SW480 (cell line): ENCODE results near the gene DTX3.
A peak's percentile ranks its signal among the peaks of the same experiment; 100 is the strongest.
"Not testable (repeated sequence)": the region's sequence is repeated elsewhere in the genome, so short reads cannot be mapped to it uniquely, and the experiment has no call there.

Source experiments
- DNase-seq: peaks from one replicate; pipeline ENCODE4 v3.0.0-alpha.2; 2016; ENCODE audit warnings: low spot score

The DTX3 gene

GRCh38 chr12:57632073-57632957, 27.7 kb downstream of the DTX3 start:
- no peak for DNase-seq

GRCh38 chr12:57632958-57633840, 28.6 kb downstream of the DTX3 start, which contains the start of gene B4GALNT1:
Gene B4GALNT1, minus strand, starts transcription at chr12:57633201. Its CDS starts 1,069 bp downstream, at chr12:57632132.
- DNase-seq: peak; percentile 69

- not testable (repeated sequence) for DNase-seq
Measured at GRCh38 chr12:57636731-57637130, 32.1 kb downstream of the DTX3 start.

GRCh38 chr12:57637364-57637763, 32.7 kb downstream of the DTX3 start:
- DNase-seq: peak; percentile 22

DNA sequence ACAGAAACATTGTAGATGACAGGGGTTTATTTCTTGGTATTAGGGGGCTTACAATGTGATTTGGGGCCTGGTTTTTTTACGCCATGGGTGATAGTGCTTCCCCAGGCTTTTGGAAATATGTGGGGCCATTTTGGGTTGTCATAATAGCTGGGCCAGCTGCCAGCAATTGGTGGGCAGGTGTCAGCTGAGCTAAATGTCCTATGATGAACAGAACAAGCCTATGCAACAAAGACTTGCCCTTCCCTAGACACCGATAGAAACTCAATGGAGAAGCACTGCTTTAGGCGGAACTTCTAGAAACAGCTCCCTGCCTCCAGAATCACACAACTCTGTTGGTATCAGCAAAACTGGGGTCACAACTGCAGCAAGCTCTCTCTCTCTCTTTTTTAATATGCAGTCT, 33.5 kb downstream of the DTX3 start:
- DNase-seq: no peak

GRCh38 chr12:57640175-57641042, 35.8 kb downstream of the DTX3 start:
- DNase-seq: no peak

- no peak for DNase-seq
Measured at GRCh38 chr12:57641699-57642442, 37.2 kb downstream of the DTX3 start.

GRCh38 chr12:57645990-57646658, 41.5 kb downstream of the DTX3 start:
- DNase-seq: not testable (repeated sequence)

DNA sequence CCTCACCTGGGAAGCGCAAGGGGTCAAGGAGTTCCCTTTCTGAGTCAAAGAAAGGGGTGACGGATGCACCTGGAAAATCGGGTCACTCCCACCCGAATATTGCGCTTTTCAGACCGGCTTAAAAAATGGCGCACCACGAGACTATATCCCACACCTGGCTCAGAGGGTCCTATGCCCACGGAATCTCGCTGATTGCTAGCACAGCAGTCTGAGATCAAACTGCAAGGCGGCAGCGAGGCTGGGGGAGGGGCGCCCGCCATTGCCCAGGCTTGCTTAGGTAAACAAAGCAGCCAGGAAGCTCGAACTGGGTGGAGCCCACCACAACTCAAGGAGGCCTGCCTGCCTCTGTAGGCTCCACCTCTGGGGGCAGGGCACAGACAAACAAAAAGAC, 42.0 kb downstream of the DTX3 start:
- not testable (repeated sequence) for DNase-seq

DNA sequence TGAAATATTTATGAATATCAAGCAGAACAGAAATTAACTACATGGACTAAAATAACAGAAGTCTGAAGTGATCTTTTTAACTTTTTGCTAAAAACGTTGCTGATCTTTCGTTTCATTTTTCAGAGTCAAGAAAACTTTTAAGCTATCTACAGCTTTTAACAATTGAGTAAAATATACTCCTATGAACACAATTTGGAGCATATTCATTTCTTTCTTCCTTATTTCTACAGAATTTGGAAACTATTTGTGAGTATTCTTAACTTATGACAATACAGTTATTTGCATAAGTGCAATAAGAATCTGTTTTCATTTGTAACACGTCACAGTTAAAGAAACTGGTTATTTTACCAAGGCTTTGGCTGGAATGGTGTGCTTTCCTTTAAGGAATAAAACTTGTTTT, 49.4 kb downstream of the DTX3 start:
- DNase-seq: no peak

DNA sequence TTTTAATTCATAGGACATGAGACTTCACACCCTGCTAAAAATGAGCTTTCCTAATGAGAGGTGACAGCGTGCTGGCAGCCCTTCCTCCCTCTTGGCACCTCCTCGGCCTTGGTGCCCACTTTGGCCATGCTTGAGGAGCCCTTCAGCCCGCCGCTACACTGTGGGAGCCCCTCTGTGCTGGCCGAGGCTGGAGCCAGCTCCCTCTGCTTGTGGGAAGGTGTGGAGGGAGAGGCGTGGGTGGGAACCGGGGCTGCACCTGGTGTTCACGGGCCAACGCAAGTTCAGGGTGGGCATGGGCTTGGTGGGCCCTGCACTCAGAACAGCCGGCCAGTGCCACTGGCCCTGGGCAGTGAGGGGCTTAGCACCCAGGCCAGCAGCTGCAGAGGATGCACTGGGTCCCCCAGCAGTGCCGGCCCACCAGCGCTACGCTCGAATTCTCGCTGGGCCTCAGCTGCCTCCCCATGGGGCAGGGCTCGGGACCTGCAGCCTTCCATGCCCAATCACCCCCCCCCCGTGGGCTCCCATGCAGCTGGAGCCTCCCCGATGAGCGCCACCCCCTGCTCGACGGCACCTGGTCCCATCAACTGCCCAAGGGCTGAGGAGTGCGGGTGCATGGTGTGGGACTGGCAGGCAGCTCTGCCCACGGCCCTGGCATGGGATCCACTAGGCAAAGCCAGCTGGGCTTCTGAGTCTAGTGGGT, 51.1 kb downstream of the DTX3 start:
- DNase-seq: no peak

DNA sequence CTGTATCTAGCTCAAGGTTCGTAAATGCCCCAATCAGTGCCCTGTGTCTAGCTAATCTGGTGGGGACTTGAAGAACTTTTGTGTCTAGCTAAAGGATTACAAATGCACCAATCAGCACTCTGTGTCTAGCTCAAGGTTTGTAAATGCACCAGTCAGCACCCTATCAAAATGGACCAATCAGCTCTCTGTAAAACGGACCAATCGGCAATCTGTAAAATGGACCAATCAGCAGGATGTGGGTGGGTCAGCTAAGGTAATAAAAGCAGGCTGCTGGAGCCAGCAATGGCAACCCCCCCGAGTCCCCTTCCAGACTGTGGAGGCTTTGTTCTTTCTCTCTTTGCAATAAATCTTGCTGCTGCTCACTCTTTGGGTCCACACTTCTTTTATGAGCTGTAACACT, 51.8 kb downstream of the DTX3 start:
- not testable (repeated sequence) for DNase-seq

GRCh38 chr12:57657744-57658143, 53.1 kb downstream of the DTX3 start:
- no peak for DNase-seq

GRCh38 chr12:57658890-57659289, 54.3 kb downstream of the DTX3 start:
- DNase-seq: no peak
